ENCODE measurements around the gene PCDHGA7.
"Not testable (repeated sequence)": the region's sequence is repeated elsewhere in the genome, so short reads cannot be mapped to it uniquely, and the experiment has no call there.

The PCDHGA7 gene

GRCh38 chr5:141366016-141366896 is 16.3 kb upstream of the PCDHGA7 start:
- no peak for DNase-seq (ENCODE audit: low spot score)

GRCh38 chr5:141369994-141370848 is 12.3 kb upstream of the PCDHGA7 start, which contains the start of gene PCDHGB3:
Gene PCDHGB3, plus strand, starts transcription at chr5:141370242. Its CDS starts 153 bp downstream, at chr5:141370395.
- DNase-seq (ENCODE audit: low spot score) = no peak

- DNase-seq (ENCODE audit: low spot score) = no peak
These were observed 10.7 kb upstream of the PCDHGA7 start for GRCh38 chr5:141371572-141372475.

GRCh38 chr5:141373673-141374317 is 8.7 kb upstream of the PCDHGA7 start, which contains the start of gene PCDHGA6:
Gene PCDHGA6, plus strand, starts transcription at chr5:141373891. Its CDS starts 193 bp downstream, at chr5:141374084.
- DNase-seq (ENCODE audit: low spot score) = no peak

GRCh38 chr5:141374627-141375026 is 7.9 kb upstream of the PCDHGA7 start:
- DNase-seq (ENCODE audit: low spot score) = no peak

- DNase-seq (ENCODE audit: low spot score) = not testable (repeated sequence)
These were observed 6.9 kb upstream of the PCDHGA7 start for GRCh38 chr5:141375444-141376155.

- no peak for DNase-seq (ENCODE audit: low spot score)
These were observed 803 bp downstream of the PCDHGA7 start for GRCh38 chr5:141383345-141383744.

- DNase-seq (ENCODE audit: low spot score) = no peak
These were observed 2.1 kb downstream of the PCDHGA7 start for GRCh38 chr5:141384471-141385267.

- not testable (repeated sequence) for DNase-seq (ENCODE audit: low spot score)
These were observed 5.2 kb downstream of the PCDHGA7 start, which contains the start of gene PCDHGB4 for GRCh38 chr5:141387557-141388311. Gene PCDHGB4, plus strand, starts transcription at chr5:141387698. Its CDS starts 187 bp downstream, at chr5:141387885.

GRCh38 chr5:141388661-141389060 is 6.1 kb downstream of the PCDHGA7 start:
- no peak for DNase-seq (ENCODE audit: low spot score)

- DNase-seq (ENCODE audit: low spot score) = no peak
These were observed 6.9 kb downstream of the PCDHGA7 start for GRCh38 chr5:141389153-141390042.

- DNase-seq (ENCODE audit: low spot score) = no peak
These were observed 10.1 kb downstream of the PCDHGA7 start, which contains the start of gene PCDHGA8 for GRCh38 chr5:141392429-141393198. Gene PCDHGA8, plus strand, starts transcription at chr5:141392633. Its CDS starts 181 bp downstream, at chr5:141392814.

- no peak for DNase-seq (ENCODE audit: low spot score)
These were observed 10.7 kb downstream of the PCDHGA7 start for GRCh38 chr5:141393267-141393666.

GRCh38 chr5:141394401-141395187 is 12.1 kb downstream of the PCDHGA7 start:
- DNase-seq (ENCODE audit: low spot score) = not testable (repeated sequence)

GRCh38 chr5:141397756-141398551 is 15.4 kb downstream of the PCDHGA7 start, which contains the start of gene PCDHGB5:
Gene PCDHGB5, plus strand, starts transcription at chr5:141397947. Its CDS starts 181 bp downstream, at chr5:141398128.
- DNase-seq (ENCODE audit: low spot score) = peak; percentile 74
